Fibroblast of lung (primary cell): ENCODE measurements around the gene TFDP2. TPM values are rescaled to one million over a fixed set of nuclear protein-coding genes. Genes with fewer than 3 reads are reported as not detected.

Experiments used
- DNase-seq, 2 donors: peaks; one replicate each; pipeline versions ENCODE4 v3.0.0 to v3.0.0-alpha.2; 2010; ENCODE audit warnings: low read depth in 2 of 2
- H2AFZ ChIP-seq: 2 replicates; pipeline ENCODE4 v1.5.1; 2012; ENCODE audit warnings: low read length, control low read depth, inconsistent platforms
- H3K27ac ChIP-seq: 2 replicates; pipeline ENCODE4 v1.5.1; 2011; ENCODE audit warnings: low read length, control low read depth; ENCODE audit not compliant: insufficient read depth
- H3K27me3 ChIP-seq: 2 replicates; pipeline ENCODE4 v1.5.1; 2011; ENCODE audit warnings: mild to moderate bottlenecking, low read length; ENCODE audit not compliant: control insufficient read depth, insufficient read depth
- H3K36me3 ChIP-seq: 2 replicates; pipeline ENCODE4 v1.5.1; 2011; ENCODE audit warnings: low read length; ENCODE audit not compliant: control insufficient read depth, insufficient read depth
- H3K4me1 ChIP-seq: 2 replicates; pipeline ENCODE4 v1.5.1; 2011; ENCODE audit warnings: low read length; ENCODE audit not compliant: control insufficient read depth, insufficient read depth; ENCODE audit errors: extremely low read depth
- H3K4me2 ChIP-seq: 2 replicates; pipeline ENCODE4 v1.5.1; 2011; ENCODE audit warnings: low read length, control low read depth; ENCODE audit not compliant: insufficient read depth; ENCODE audit errors: extremely low read depth
- H3K4me3 ChIP-seq, 4 experiments: fragments of 200-600 bp in 1 of 4; sonication (generic) in 1 of 4; replicated peaks in 1 of 4; 2 replicates each; pipeline ENCODE4 v1.5.1; 2011 to 2016; ENCODE audit warnings: low read length in 4 of 4, low read depth in 3 of 4, mild to moderate bottlenecking in 3 of 4, control low read depth in 2 of 4, inconsistent platforms in 1 of 4, mixed read lengths in 1 of 4; ENCODE audit not compliant: insufficient read depth in 1 of 4; ENCODE audit errors: control extremely low read depth in 1 of 4
- H3K79me2 ChIP-seq: 2 replicates; pipeline ENCODE4 v1.5.1; 2012; ENCODE audit warnings: mild to moderate bottlenecking, low read length, inconsistent platforms; ENCODE audit not compliant: control insufficient read depth, insufficient read depth
- H3K9ac ChIP-seq: 2 replicates; pipeline ENCODE4 v1.5.1; 2011; ENCODE audit warnings: mild to moderate bottlenecking, low read length, control low read depth; ENCODE audit not compliant: insufficient read depth
- H3K9me3 ChIP-seq: 2 replicates; pipeline ENCODE4 v1.5.1; 2012; ENCODE audit warnings: low read depth, low read length; ENCODE audit not compliant: control insufficient read depth, insufficient read depth
- H4K20me1 ChIP-seq: 2 replicates; pipeline ENCODE4 v1.5.1; 2011; ENCODE audit warnings: low read length; ENCODE audit not compliant: control insufficient read depth, insufficient read depth; ENCODE audit errors: extremely low read depth
- CTCF ChIP-seq, 2 donors: IDR thresholded peaks in 1 of 2; conservative IDR thresholded peaks in 1 of 2; 1 replicate in 1 of 2; 2 replicates in 1 of 2; pipeline ENCODE4 v1.5.1; 2011 to 2012; ENCODE audit warnings: low read length in 2 of 2, control low read depth in 1 of 2, inconsistent platforms in 1 of 2, low read depth in 1 of 2, mild to moderate bottlenecking in 1 of 2
- EZH2 ChIP-seq: IDR thresholded peaks from 2 replicates; pipeline ENCODE4 v1.5.1; 2012; ENCODE audit warnings: low read length, control low read depth, mild to moderate bottlenecking; ENCODE audit errors: missing control alignments
- polyA plus RNA-seq, 2 donors: library from polyadenylated mRNA; depleted of rRNA in 1 of 2; stranded (reverse) in 1 of 2; unstranded in 1 of 2; fragments of >200 nt; gene quantifications; 2 replicates each; pipeline ENCODE4 v1.2.1, GENCODE V29; 2011 to 2012; ENCODE audit warnings: missing spikeins in 1 of 2
- total RNA-seq: library from RNA; depleted of rRNA; stranded (reverse); fragments of >200 nt; gene quantifications from 2 replicates; pipeline ENCODE4 v1.2.1, GENCODE V29; 2014

Gene TFDP2
- total and polyA plus RNA-seq, 2 donors (not counting 1 experiment from before 2014, with no cell fraction given) = 25.1 to 83.7 TPM

- no peaks in the 10 kb centered on the region for H3K79me2 ChIP-seq
- no peaks in the 10 kb centered on the region for H3K4me1 ChIP-seq
- no peaks in the 10 kb centered on the region for H3K9me3 ChIP-seq
- H2AFZ ChIP-seq = no peak overlapping the region
- TF ChIP-seq EZH2 (no peak), CTCF (conservative IDR thresholded peaks at IDR 0.05 in 1 of 2, IDR thresholded peaks at IDR 0.05 in 1 of 2; ENCODE audit: low read depth in 1 of 2, low read length in 2 of 2) (no peak)
- H3K9ac ChIP-seq = no peak overlapping the region
- DNase-seq = no peak
- no peaks in the 10 kb centered on the region for H4K20me1 ChIP-seq
- H3K27me3 ChIP-seq = no peaks in the 10 kb centered on the region
- no peak overlapping the region for H3K4me3 ChIP-seq
- no peak overlapping the region for H3K4me2 ChIP-seq
- no peak overlapping the region for H3K27ac ChIP-seq
- H3K36me3 ChIP-seq = no peaks in the 10 kb centered on the region
Measured at GRCh38 chr3:142112601-142113000, 36.7 kb downstream of the TFDP2 start.

- TF ChIP-seq CTCF (conservative IDR thresholded peaks at IDR 0.05 in 1 of 2, IDR thresholded peaks at IDR 0.05 in 1 of 2; ENCODE audit: low read depth in 1 of 2, low read length in 2 of 2) = no peak
- TF ChIP-seq EZH2 = no peak
- Histone ChIP-seq H3K9me3 (no peaks in the 10 kb centered on the region), H3K79me2 (no peaks in the 10 kb centered on the region), H3K36me3 (no peaks in the 10 kb centered on the region), H3K27ac (no peak overlapping the region), H3K9ac (no peak overlapping the region), H4K20me1 (no peaks in the 10 kb centered on the region), H3K4me3 (no peak overlapping the region), H2AFZ (no peak overlapping the region), H3K4me2 (no peak overlapping the region), H3K4me1 (no peaks in the 10 kb centered on the region), H3K27me3 (no peaks in the 10 kb centered on the region)
- DNase-seq = no peak
Measured at GRCh38 chr3:142106548-142106947, 42.8 kb downstream of the TFDP2 start.

- DNase-seq = no peak
- Histone ChIP-seq H3K36me3 (no peaks in the 10 kb centered on the region), H3K4me1 (no peaks in the 10 kb centered on the region), H3K79me2 (no peaks in the 10 kb centered on the region), H4K20me1 (no peaks in the 10 kb centered on the region), H3K9ac (no peak overlapping the region), H3K9me3 (no peaks in the 10 kb centered on the region), H3K4me3 (no peak overlapping the region), H3K27ac (no peak overlapping the region), H3K27me3 (no peaks in the 10 kb centered on the region), H3K4me2 (no peak overlapping the region), H2AFZ (no peak overlapping the region)
- TF ChIP-seq EZH2 (no peak), CTCF (conservative IDR thresholded peaks at IDR 0.05 in 1 of 2, IDR thresholded peaks at IDR 0.05 in 1 of 2; ENCODE audit: low read depth in 1 of 2, low read length in 2 of 2) (no peak)
Measured at GRCh38 chr3:142105991-142106390, 43.4 kb downstream of the TFDP2 start.
